ENCODE measurements around the gene ACHE.

GRCh38 chr7:100855515-100855914 lies 40.2 kb downstream of the ACHE start:
- no peak for TF ChIP-seq SUZ12 (IDR thresholded peaks at IDR 0.05; ENCODE audit: extremely low read depth, insufficient read depth, insufficient read length)
- no peak for TF ChIP-seq ZNF274 (IDR thresholded peaks at IDR 0.05; ENCODE audit: low read depth, low read length)
- no peak for TF ChIP-seq YY1 (IDR thresholded peaks at IDR 0.05; ENCODE audit: insufficient read depth, insufficient read length)

Data from NT2/D1 (cell line).